ELF-1 (cell line): Measurements from ENCODE around the gene NCKAP5L.
"Not testable (repeated sequence)": the region's sequence is repeated elsewhere in the genome, so short reads cannot be mapped to it uniquely, and the experiment has no call there.

Source experiments
- DNase-seq: peaks from one replicate; pipeline ENCODE4 v3.0.0-alpha.2; 2016; ENCODE audit warnings: low read depth, low spot score

The NCKAP5L gene

DNA sequence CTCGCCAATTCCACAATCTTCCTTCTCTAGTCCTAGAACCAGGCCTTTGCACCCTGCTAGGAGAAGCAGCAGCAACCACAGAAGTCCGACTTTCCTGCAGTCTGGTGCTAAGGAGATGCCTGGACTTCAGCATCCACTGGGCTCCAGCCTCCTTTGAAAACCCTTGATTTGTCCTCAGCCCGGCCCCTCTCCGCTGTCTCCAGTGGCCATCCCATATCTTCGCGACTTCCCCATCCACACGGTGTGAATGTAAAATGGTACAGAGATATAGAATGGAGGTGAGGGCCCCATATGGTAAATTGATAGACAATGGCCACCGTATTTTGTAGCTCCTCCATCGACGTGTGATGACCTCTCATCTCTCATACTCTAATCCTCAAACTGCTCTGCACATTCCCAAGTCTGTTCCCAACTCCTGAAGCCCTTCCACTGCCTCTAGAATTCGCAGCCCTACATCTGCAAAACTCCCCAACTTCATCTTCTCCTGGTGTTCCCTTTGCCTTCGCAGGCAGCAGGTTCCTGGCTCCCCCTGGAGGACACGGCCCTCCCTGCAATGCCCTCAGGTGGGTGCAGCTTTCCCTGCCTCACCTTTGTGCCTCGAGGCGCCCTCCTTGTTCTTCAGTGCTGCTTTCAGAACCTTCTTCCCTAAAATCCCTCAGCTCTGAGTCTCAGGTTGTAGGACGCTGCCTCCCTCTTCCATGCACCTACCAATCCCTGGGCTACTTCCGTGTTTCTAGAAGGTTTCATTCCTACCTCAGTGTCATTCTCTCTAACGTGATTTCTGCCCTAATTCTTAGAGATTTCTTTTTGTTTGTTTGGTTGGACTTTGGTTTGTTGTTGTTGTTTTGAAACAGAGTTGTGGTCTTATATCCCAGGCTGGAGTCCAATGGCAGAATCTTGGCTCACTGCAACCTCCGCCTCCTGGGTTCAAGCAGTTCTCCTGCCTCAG, 50.1 kb downstream of the NCKAP5L start:
- peak; percentile 87 for DNase-seq

DNA sequence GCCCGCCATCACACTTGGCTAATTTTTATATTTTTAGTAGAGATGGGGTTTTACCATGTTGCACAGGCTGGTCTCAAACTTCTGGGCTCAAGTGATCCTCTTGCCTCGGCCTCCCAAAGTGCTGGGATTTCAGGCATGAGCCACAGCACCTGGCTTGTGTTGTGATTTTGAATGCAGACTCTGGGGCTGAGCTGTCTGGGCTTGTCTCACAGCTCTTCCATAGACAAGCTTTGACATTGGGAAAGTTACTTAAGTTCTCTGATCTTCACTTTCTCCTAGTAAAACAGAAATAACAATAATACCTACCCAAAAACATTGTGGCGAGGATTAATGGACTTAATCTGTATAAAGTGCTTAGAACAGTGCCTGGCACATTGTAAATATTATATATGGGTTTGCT, 50.9 kb downstream of the NCKAP5L start:
- DNase-seq: no peak

- no peak for DNase-seq
Observed at GRCh38 chr12:49776858-49777257, 51.4 kb downstream of the NCKAP5L start.

DNA sequence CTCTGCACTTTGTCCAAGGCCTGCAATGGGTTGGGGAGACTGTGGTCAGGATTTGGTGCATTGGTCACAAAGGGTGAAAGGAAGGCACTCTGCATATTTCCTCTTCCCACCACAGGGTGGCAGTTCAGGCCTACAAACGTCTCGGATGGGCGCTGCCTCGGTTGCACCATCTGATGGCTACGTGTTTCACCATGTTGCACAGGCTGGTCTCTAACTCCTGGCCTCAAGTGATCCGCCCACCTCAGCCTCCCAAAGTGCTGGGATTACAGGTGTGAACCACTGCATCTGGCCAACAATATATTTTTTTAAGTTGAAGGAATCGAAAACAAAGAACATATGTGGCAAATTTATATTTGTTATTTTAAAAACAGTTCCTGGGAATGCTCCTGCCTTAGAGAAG, 51.8 kb downstream of the NCKAP5L start:
- peak; percentile 78 for DNase-seq

DNA sequence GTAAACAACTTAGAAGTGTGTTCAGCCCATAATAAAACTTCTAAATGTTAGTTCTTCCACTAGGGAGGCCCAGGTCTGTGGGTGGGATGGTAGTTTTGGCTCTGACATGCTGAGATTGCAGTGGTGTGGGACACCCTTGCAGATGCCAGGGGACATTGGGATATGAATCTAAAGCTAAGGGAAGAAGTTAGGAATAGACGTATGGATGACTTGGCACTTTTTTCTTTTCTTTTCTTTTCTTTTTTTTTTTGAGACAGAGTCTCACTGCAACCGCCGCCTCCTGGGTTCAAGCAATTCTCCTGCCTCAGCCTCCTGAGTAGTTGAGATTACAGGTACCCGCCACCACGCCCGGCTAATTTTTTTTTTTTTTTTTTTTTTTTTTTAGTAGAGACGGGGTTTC, 55.1 kb downstream of the NCKAP5L start:
- DNase-seq: not testable (repeated sequence)

GRCh38 chr12:49767333-49767732, 60.9 kb downstream of the NCKAP5L start:
- no peak for DNase-seq

DNA sequence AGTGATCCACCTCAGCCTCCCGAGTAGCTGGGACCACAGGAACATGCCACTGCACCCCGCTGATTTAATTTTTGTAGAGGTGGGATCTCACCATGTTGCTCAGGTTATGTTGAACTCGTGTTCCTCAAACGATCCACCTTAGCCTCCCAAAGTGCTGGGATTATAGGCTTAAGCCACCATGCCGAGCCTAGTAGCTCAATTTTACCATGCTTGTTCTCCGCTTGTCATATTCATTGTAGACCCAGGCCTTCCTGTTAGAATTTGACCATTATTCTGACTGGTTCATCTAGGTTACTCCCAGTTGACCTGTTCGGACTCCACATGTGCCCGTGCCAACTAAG, 62.1 kb downstream of the NCKAP5L start:
- no peak for DNase-seq

DNA sequence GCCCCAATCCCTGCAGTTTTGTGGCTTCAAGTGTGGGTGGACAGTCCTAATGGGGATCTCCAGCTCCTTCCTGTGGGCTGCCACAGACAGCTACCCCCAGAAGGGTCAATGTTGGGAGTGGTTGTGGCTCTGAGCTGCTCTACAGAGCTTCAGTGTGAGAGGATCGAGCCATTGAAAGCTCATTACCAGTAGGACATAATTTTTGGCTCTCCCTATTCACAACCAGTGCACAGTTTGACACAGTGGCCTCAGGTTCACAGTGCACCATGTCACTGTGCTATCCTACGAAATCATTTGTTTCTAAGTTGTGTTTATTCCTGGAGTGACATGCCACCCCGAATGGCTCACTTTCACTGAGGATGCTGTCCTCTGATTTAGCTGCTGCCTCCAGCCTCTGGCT, 64.1 kb downstream of the NCKAP5L start:
- no peak for DNase-seq

- peak; percentile 82 for DNase-seq
Observed at GRCh38 chr12:49763006-49763591, 65.1 kb downstream of the NCKAP5L start.

DNA sequence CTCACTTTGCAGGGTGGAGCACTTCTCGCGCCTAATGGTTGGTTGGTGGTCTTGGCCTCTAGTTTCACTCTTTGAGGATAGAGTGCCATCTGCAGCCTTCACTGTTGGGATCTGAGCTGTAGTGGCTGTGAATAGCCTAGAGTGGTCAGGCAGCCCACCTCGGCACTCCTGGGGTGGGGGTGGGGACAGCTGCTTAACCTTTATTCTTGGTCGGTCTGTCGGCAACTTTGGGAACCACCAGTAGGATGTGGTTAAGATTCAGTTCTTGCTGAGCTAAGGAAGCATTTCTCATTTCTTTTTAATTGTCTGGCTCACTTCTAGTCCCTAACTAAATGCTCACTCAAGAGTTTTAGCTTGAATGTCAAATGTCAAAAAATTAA, 65.8 kb downstream of the NCKAP5L start:
- DNase-seq: no peak

GRCh38 chr12:49761677-49762467, 66.3 kb downstream of the NCKAP5L start:
- no peak for DNase-seq

DNA sequence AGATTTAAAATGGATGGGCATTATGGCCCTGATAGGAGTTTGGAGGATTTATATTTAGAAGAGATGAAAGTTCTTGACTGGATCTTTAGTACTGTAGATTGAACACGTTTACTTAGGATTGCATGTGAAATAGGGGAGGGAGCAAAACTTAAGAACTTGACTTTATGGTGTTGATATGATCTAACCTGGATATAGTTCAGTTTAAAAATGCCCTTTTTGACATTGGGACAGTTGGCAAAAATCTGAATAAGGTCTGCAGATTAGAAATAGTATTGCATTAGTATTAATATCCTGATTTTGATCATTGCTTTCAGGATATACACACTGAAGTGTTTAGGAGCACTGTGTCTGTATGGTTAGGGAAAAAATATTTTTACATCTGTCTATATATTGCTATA, 77.2 kb downstream of the NCKAP5L start:
- no peak for DNase-seq

GRCh38 chr12:49750027-49750995, 77.9 kb downstream of the NCKAP5L start:
- no peak for DNase-seq

DNA sequence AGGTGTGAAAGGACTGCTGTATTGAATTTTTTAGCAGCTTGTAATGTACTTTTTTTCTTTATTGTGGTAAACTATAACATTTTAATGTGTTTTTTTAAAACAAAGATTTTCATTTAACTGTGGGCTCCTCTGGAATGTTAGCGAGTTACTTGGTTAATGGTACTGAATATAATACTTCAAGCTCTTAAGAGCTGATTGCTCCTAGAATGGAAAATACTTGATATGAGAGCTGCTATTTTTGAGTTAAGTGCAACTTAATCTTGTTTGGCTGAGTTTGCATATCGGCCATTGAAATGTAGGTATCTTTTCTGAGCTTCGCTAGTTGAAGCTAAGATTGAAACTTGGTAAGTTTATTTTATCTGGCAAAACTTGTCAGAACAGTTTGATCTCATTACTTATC, 79.4 kb downstream of the NCKAP5L start:
- no peak for DNase-seq

DNA sequence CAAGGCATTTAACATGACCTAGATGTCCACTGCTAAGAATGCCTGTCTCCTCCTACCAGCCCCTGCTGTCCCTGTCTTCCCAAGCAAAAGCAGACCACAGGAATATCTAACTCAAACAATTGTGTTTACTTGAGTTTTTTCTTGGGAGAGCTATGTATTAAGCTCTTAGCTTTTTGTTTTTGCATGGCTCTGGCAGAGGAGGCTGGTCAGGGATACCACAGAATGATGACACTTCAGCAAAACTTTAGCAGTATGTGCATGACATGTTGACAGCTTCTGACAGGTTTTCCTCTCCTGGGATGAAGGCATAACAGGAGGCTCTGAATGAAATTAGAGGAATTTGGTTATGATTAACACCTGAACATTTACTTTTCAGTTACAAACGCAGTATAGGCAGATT, 79.9 kb downstream of the NCKAP5L start:
- no peak for DNase-seq

DNA sequence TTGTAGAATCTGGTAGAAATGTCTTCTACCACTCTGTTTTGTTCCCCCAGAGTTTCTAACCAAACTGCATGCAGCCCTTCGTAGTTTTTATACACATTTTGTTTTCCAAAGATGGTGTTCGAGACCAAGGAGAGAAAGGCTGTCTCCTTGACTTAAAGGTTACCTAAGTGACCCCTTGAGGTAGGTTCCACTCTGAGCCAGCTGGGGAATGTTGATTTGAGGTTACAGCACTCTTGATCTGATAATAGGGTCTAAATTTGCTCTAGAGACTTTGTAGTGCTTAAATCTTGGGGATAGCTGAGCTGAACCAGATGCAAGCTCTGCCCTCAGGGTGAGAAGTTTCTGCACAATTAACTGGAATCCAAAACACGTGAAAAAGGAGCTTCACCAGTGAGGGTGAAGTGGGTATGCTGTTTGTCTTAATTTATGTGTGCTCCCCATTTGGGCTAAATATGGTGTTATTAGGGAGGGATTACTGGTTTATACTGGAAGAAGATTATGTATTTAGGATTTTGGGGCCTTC, 83.8 kb downstream of the NCKAP5L start:
- peak; percentile 66 for DNase-seq

- peak; percentile 86 for DNase-seq
Observed at GRCh38 chr12:49741882-49742620, 86.2 kb downstream of the NCKAP5L start.
